H1 (cell line): ENCODE results near the gene SLC35D2. TPM values are rescaled to one million over a fixed set of nuclear protein-coding genes. Genes with fewer than 3 reads are reported as not detected.

ENCODE experiments used
- ASH2L ChIP-seq: fragments of 200-600, 300-600 bp; sonication (generic); IDR thresholded peaks from one replicate; pipeline ENCODE4 v1.7.1; 2017; ENCODE audit warnings: low read length
- BCL11A ChIP-seq, 2 experiments: IDR thresholded peaks; one replicate each; pipeline ENCODE4 v1.6.1; 2011; ENCODE audit warnings: low read depth in 2 of 2, low read length in 2 of 2, mild to moderate bottlenecking in 2 of 2
- CHD1 ChIP-seq: IDR thresholded peaks from 2 replicates; pipeline ENCODE4 v1.6.1; 2012; ENCODE audit warnings: low read depth, low read length, improper control_type of control experiment
- CHD7 ChIP-seq: fragments of 300-600 bp; sonication (generic); IDR thresholded peaks from 2 replicates; pipeline ENCODE4 v1.7.1; 2012; ENCODE audit warnings: low read length, moderate library complexity, mild to moderate bottlenecking, inconsistent platforms; ENCODE audit not compliant: insufficient replicate concordance
- GTF2F1 ChIP-seq: IDR thresholded peaks from 2 replicates; pipeline ENCODE4 v1.6.1; 2012; ENCODE audit warnings: low read depth, low read length, improper control_type of control experiment, borderline replicate concordance
- HDAC2 ChIP-seq, 2 experiments: fragments of 300-600 bp in 1 of 2; sonication (generic) in 1 of 2; IDR thresholded peaks; 2 replicates each; pipeline ENCODE4 v1.6.1; 2011 to 2012; ENCODE audit warnings: low read depth in 2 of 2, low read length in 2 of 2, mild to moderate bottlenecking in 2 of 2, moderate library complexity in 2 of 2, borderline replicate concordance in 1 of 2, inconsistent platforms in 1 of 2
- JUND ChIP-seq: IDR thresholded peaks from 2 replicates; pipeline ENCODE4 v1.6.1; 2011; ENCODE audit warnings: mild to moderate bottlenecking, improper control_type of control experiment, low read length
- MAFK ChIP-seq: IDR thresholded peaks from 2 replicates; pipeline ENCODE4 v1.6.1; 2012; ENCODE audit warnings: low read depth, mild to moderate bottlenecking, improper control_type of control experiment, low read length
- POU5F1 ChIP-seq: IDR thresholded peaks from 2 replicates; pipeline ENCODE4 v1.6.1; 2011; ENCODE audit warnings: low read depth, mild to moderate bottlenecking, low read length, moderate library complexity
- SIRT6 ChIP-seq: IDR thresholded peaks from one replicate; pipeline ENCODE4 v1.7.1; 2012; ENCODE audit warnings: low read length, inconsistent platforms
- SIX5 ChIP-seq: IDR thresholded peaks from 2 replicates; pipeline ENCODE4 v1.6.1; 2011; ENCODE audit warnings: mild to moderate bottlenecking, low read depth, low read length
- polyA plus RNA-seq, 7 experiments: library from polyadenylated mRNA; depleted of rRNA in 3 of 7; stranded (reverse) in 5 of 7; unstranded in 2 of 7; fragments of >200 nt in 5 of 7; fragments of 200-250 nt in 2 of 7; gene quantifications; 1 replicate in 5 of 7; 2 replicates in 1 of 7; 4 replicates in 1 of 7; pipeline versions ENCODE4 v1.2.1 to v1.2.3, GENCODE V29; 2011 to 2013; ENCODE audit warnings: missing spikeins in 2 of 7, mixed read lengths in 2 of 7
- total RNA-seq: library from RNA; stranded (reverse); fragmentation: NEBNext Ultra II Directional; extraction: Animal tissue kit (Norgen Biotek cat#: 25700); gene quantifications from 2 replicates; pipeline ENCODE4 v1.2.1, GENCODE V29; 2021

Gene SLC35D2
- total and polyA plus RNA-seq, 2 of the 8 experiments (the other 6 are each of a cell fraction or from before 2014, with no cell fraction given): 9.6 to 11.5 TPM

GRCh38 chr9:96382839-96383164 is 709 bp downstream of the SLC35D2 start (continued):
- no peak for TF ChIP-seq CHD7
- TF ChIP-seq JUND: no peak
- TF ChIP-seq HDAC2 (IDR thresholded peaks at IDR 0.05; ENCODE audit: borderline replicate concordance in 1 of 2, low read depth in 2 of 2, low read length in 2 of 2): no peak
- TF ChIP-seq SIRT6: no peak
- no peak for TF ChIP-seq GTF2F1
- TF ChIP-seq SIX5: no peak
- no peak for TF ChIP-seq ASH2L
- TF ChIP-seq CHD1: no peak
- no peak for TF ChIP-seq MAFK
- TF ChIP-seq BCL11A (IDR thresholded peaks at IDR 0.05; ENCODE audit: low read depth in 2 of 2, low read length in 2 of 2): no peak
- no peak for TF ChIP-seq POU5F1
